ENCODE results near the gene CEP192.
"Not testable (repeated sequence)": the region's sequence is repeated elsewhere in the genome, so short reads cannot be mapped to it uniquely, and the experiment has no call there.

The CEP192 gene

DNA sequence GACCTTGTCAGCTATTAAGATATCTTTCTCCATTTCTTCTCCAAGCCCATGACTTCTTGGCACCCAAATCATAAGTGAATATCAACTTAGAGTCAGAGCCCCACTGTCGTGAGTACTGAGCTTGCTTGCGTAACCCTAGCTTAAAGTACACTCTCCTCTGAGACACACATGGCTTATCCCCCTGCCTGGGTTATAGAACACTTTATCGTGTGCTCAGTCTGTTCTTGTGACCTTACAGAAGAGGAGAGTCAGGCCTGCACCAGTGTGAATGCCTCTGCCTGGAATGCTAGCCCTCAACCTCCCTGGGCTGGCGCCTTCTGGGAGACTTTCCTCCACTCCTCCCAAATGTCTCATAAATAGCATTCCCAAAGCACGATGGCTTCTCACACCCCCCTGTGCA, 79.3 kb downstream of the CEP192 start:
- H3K36me3 Mint-ChIP-seq (ENCODE audit: low read depth): peaks cover 46% of the 10 kb centered on the region
- no peak overlapping the region for H3K27ac Mint-ChIP-seq
- H3K27me3 Mint-ChIP-seq (ENCODE audit: low read depth): no peaks in the 10 kb centered on the region
- H3K4me1 Mint-ChIP-seq (ENCODE audit: low read depth): peaks cover 6% of the 10 kb centered on the region
- H3K9me3 Mint-ChIP-seq: no peaks in the 10 kb centered on the region
- H3K4me3 Mint-ChIP-seq: no peak overlapping the region

- no peaks in the 10 kb centered on the region for H3K27me3 Mint-ChIP-seq (ENCODE audit: low read depth)
- peaks cover 73% of the 10 kb centered on the region for H3K36me3 Mint-ChIP-seq (ENCODE audit: low read depth)
- H3K27ac Mint-ChIP-seq: no peak overlapping the region
- peaks cover 1% of the 10 kb centered on the region for H3K4me1 Mint-ChIP-seq (ENCODE audit: low read depth)
- H3K4me3 Mint-ChIP-seq: no peak overlapping the region
- H3K9me3 Mint-ChIP-seq: peaks cover 37% of the 10 kb centered on the region
Measured at GRCh38 chr18:13076886-13077285, 85.7 kb downstream of the CEP192 start.

DNA sequence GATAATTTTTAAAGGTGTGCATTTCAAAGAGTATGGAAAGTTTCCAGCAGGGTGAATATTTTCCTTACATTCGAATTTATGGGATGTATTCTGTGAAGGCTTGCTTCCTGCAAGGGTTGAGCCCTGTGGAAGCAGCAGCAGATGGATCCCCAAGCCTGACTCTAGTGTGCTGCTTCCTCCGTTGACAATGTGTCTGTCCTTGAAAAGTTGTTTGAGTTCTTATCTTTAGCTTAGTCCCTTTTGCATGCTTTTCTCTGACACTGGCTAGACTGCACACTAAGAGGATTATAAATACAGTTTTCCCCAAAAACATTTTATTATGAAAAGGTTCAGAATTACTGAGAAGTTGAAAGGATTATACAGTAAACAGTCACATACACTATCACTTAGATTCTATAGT, 86.3 kb downstream of the CEP192 start:
- Mint-ChIP-seq H3K27me3 (ENCODE audit: low read depth) (no peaks in the 10 kb centered on the region), H3K36me3 (ENCODE audit: low read depth) (peaks cover 78% of the 10 kb centered on the region), H3K4me1 (ENCODE audit: low read depth) (peaks cover 1% of the 10 kb centered on the region), H3K4me3 (no peak overlapping the region), H3K9me3 (peaks cover 39% of the 10 kb centered on the region), H3K27ac (no peak overlapping the region)

DNA sequence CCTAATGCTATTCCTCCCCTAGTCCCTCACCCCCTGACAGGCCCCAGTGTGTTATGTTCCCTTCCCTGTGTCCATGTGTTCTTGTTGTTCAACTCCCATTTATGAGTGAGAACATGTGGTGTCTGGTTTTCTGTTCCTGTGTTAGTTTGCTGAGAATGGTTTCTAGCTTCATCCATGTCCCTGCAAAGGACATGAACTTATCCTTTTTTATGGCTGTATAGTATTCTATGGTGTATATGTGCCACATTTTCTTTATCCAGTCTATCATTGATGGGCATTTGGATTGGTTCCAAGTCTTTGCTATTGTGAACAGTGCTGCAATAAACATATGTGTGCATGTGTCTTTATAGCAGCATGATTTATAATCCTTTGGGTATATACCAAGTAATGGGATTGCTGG, 86.9 kb downstream of the CEP192 start:
- H3K9me3 Mint-ChIP-seq: peaks cover 39% of the 10 kb centered on the region
- not testable (repeated sequence) for H3K4me1 Mint-ChIP-seq (ENCODE audit: low read depth); H3K27me3 Mint-ChIP-seq (ENCODE audit: low read depth); H3K4me3 Mint-ChIP-seq; H3K27ac Mint-ChIP-seq
- H3K36me3 Mint-ChIP-seq (ENCODE audit: low read depth): peaks cover 76% of the 10 kb centered on the region

GRCh38 chr18:13086906-13087305, 95.7 kb downstream of the CEP192 start:
- Mint-ChIP-seq H3K4me1 (ENCODE audit: low read depth) (no peaks in the 10 kb centered on the region), H3K4me3 (no peak overlapping the region), H3K9me3 (peaks cover 2% of the 10 kb centered on the region), H3K27me3 (ENCODE audit: low read depth) (no peaks in the 10 kb centered on the region), H3K36me3 (ENCODE audit: low read depth) (peaks cover 50% of the 10 kb centered on the region), H3K27ac (no peak overlapping the region)

- Mint-ChIP-seq H3K27me3 (ENCODE audit: low read depth) (no peaks in the 10 kb centered on the region), H3K36me3 (ENCODE audit: low read depth) (peaks cover 63% of the 10 kb centered on the region), H3K4me1 (ENCODE audit: low read depth) (no peaks in the 10 kb centered on the region), H3K9me3 (no peaks in the 10 kb centered on the region), H3K4me3 (no peak overlapping the region), H3K27ac (no peak overlapping the region)
Measured at GRCh38 chr18:13095466-13095865, 104.3 kb downstream of the CEP192 start.

GRCh38 chr18:13096232-13096631, 105.1 kb downstream of the CEP192 start:
- Mint-ChIP-seq H3K27ac (no peak overlapping the region), H3K4me3 (no peak overlapping the region), H3K9me3 (no peaks in the 10 kb centered on the region), H3K4me1 (ENCODE audit: low read depth) (no peaks in the 10 kb centered on the region), H3K27me3 (ENCODE audit: low read depth) (no peaks in the 10 kb centered on the region), H3K36me3 (ENCODE audit: low read depth) (peaks cover 57% of the 10 kb centered on the region)

DNA sequence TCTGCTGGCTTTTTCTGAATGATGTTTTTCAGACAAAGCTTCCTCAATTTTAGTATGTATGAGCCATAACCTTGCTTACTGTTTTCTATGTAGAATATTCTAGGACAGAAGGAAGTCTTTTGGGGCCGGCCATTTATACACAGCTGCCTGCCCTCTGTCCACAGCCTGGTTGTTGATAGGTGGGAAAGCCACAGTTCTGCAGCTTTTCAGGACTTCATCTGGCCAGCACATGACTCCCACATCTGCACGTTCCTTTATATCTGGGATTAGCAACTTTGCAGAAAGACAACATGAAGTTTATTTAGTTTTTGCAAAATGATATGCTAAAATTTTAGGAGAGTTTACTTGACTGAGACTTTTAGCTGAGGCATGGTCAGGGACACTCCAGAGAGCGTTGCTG, 105.6 kb downstream of the CEP192 start:
- Mint-ChIP-seq H3K36me3 (ENCODE audit: low read depth) (peaks cover 60% of the 10 kb centered on the region), H3K4me1 (ENCODE audit: low read depth) (no peaks in the 10 kb centered on the region), H3K27me3 (ENCODE audit: low read depth) (no peaks in the 10 kb centered on the region), H3K4me3 (no peak overlapping the region), H3K9me3 (no peaks in the 10 kb centered on the region), H3K27ac (no peak overlapping the region)

- H3K36me3 Mint-ChIP-seq (ENCODE audit: low read depth): peaks cover 69% of the 10 kb centered on the region
- not testable (repeated sequence) for H3K27ac Mint-ChIP-seq; H3K27me3 Mint-ChIP-seq (ENCODE audit: low read depth); H3K4me3 Mint-ChIP-seq; H3K4me1 Mint-ChIP-seq (ENCODE audit: low read depth); H3K9me3 Mint-ChIP-seq
Measured at GRCh38 chr18:13098104-13098503, 106.9 kb downstream of the CEP192 start.

GRCh38 chr18:13099113-13099512, 108.0 kb downstream of the CEP192 start:
- H3K27me3 Mint-ChIP-seq (ENCODE audit: low read depth): no peaks in the 10 kb centered on the region
- no peaks in the 10 kb centered on the region for H3K4me1 Mint-ChIP-seq (ENCODE audit: low read depth)
- H3K9me3 Mint-ChIP-seq: no peaks in the 10 kb centered on the region
- no peak overlapping the region for H3K27ac Mint-ChIP-seq
- peaks cover 69% of the 10 kb centered on the region for H3K36me3 Mint-ChIP-seq (ENCODE audit: low read depth)
- no peak overlapping the region for H3K4me3 Mint-ChIP-seq

DNA sequence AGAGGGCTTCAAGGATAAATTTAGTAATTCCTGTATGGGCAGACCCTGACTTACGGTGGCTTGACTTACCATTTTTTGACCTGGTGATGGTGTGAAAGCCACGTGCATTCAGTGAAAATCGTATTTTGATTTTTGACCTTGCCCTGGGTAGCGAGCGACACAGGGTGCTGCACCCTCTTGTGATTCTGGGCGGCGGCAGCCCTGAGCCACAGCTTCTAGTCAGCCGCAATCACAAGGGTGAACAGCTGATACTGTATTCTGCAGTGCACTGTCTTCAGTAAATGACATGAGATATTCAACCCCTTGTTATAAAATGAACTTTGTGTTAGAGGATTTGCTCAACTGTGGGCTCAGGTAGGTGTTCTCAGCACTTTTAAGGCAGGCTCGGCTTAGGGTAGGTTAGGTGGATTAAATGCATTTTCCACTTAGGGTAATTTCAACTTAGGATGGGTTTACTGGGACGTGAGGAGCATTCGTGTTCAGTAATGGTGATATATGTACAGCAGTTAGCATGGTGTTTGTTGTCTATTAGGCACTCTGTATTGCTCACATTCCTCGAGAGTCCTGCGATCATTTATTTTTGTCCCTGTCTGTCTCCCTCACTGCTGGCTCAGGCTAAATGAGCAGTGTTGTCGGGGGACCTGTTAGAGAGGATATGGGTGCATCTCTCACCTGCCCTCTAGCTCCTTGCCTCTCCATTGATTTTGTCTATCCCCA, 109.9 kb downstream of the CEP192 start:
- no peaks in the 10 kb centered on the region for H3K27me3 Mint-ChIP-seq (ENCODE audit: low read depth)
- peaks cover under 1% of the 10 kb centered on the region for H3K4me1 Mint-ChIP-seq (ENCODE audit: low read depth)
- H3K36me3 Mint-ChIP-seq (ENCODE audit: low read depth): peaks cover 67% of the 10 kb centered on the region
- no peak overlapping the region for H3K4me3 Mint-ChIP-seq
- H3K27ac Mint-ChIP-seq: no peak overlapping the region
- H3K9me3 Mint-ChIP-seq: peaks cover under 1% of the 10 kb centered on the region

DNA sequence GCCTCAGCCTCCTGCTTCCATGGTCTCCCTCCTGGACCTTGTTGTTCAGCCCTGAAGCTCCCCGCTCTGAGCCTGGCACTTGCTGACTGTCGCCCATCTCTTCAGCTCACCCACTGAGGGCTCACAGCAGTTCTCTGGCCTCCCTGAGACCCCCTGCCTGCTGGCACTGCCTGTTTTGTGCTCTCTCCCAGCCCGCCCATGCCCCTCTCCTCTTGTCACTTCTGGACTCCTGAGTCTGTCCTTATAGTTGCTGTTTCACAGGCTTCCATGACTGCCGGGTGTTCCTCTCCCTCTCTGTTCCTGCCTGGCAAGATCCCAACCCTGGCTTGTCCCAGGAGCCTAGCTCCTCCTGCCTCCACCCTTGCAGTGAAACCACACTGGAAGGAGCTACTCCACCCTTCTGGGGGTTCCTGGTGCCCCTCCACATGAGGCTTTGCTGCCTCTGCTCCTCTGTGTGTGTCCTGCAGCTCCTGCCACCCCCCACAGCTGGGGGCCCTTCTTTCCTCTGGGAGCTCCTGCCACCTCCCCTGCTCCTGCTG, 110.6 kb downstream of the CEP192 start:
- no peaks in the 10 kb centered on the region for H3K27me3 Mint-ChIP-seq (ENCODE audit: low read depth)
- no peak overlapping the region for H3K4me3 Mint-ChIP-seq
- peaks cover 7% of the 10 kb centered on the region for H3K4me1 Mint-ChIP-seq (ENCODE audit: low read depth)
- H3K9me3 Mint-ChIP-seq: peaks cover 7% of the 10 kb centered on the region
- peaks cover 67% of the 10 kb centered on the region for H3K36me3 Mint-ChIP-seq (ENCODE audit: low read depth)
- H3K27ac Mint-ChIP-seq: no peak overlapping the region

- H3K9me3 Mint-ChIP-seq: peaks cover 12% of the 10 kb centered on the region
- no peaks in the 10 kb centered on the region for H3K27me3 Mint-ChIP-seq (ENCODE audit: low read depth)
- H3K27ac Mint-ChIP-seq: no peak overlapping the region
- H3K4me3 Mint-ChIP-seq: no peak overlapping the region
- peaks cover 8% of the 10 kb centered on the region for H3K4me1 Mint-ChIP-seq (ENCODE audit: low read depth)
- peaks cover 76% of the 10 kb centered on the region for H3K36me3 Mint-ChIP-seq (ENCODE audit: low read depth)
Measured at GRCh38 chr18:13103366-13103765, 112.2 kb downstream of the CEP192 start.

DNA sequence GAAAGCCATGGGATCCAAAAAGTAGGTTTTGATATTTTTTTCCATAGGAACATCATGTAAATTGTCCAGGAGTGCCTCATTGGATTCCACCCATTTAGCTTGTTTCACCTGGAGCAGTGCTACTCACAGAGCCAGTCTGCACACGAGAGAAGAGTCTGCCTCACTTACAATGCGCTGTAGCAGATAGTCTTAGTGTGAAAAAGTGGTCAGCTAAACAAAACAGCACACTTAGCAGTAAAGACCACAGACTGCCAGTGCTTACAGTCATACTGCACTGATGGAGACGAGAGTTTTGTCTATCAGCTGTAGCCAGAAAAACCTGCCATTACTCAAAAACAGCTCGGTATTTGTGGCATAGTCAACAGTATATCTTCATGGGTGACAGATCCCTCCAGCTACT, 113.9 kb downstream of the CEP192 start:
- H3K36me3 Mint-ChIP-seq (ENCODE audit: low read depth): peaks cover 78% of the 10 kb centered on the region
- peaks cover 12% of the 10 kb centered on the region for H3K9me3 Mint-ChIP-seq

GRCh38 chr18:13107074-13107473, 115.9 kb downstream of the CEP192 start:
- Mint-ChIP-seq H3K27ac (no peak overlapping the region), H3K4me1 (ENCODE audit: low read depth) (peaks cover 8% of the 10 kb centered on the region), H3K9me3 (peaks cover 12% of the 10 kb centered on the region), H3K27me3 (ENCODE audit: low read depth) (no peaks in the 10 kb centered on the region), H3K4me3 (no peak overlapping the region), H3K36me3 (ENCODE audit: low read depth) (peaks cover 71% of the 10 kb centered on the region)

More for the DNA sequence above, 113.9 kb downstream of the CEP192 start:
- no peak overlapping the region for H3K27ac Mint-ChIP-seq
- peaks cover 8% of the 10 kb centered on the region for H3K4me1 Mint-ChIP-seq (ENCODE audit: low read depth)
- no peaks in the 10 kb centered on the region for H3K27me3 Mint-ChIP-seq (ENCODE audit: low read depth)
- H3K4me3 Mint-ChIP-seq: no peak overlapping the region
